Small intestine (tissue), 7 donors: ENCODE data around the gene FAM110A. TPM values are rescaled to one million over a fixed set of nuclear protein-coding genes. Genes with fewer than 3 reads are reported as not detected.

ENCODE experiments used
- DNase-seq, 2 donors: peaks; one replicate each; pipeline versions ENCODE4 v3.0.0 to v3.0.0-alpha.2; 2013
- FAIRE-seq: peaks from 2 replicates; lab custom pipeline; 2012; peaks lifted over from hg19 to GRCh38; lab: Jason Lieb, UNC
- H3K27ac ChIP-seq, 3 donors: one replicate each; pipeline ENCODE4 v1.5.1; 2013; ENCODE audit warnings: low read length in 2 of 3, mild to moderate bottlenecking in 2 of 3, control low read depth in 1 of 3, inconsistent platforms in 1 of 3, low read depth in 1 of 3, moderate library complexity in 1 of 3
- H3K27me3 ChIP-seq, 3 donors: one replicate each; pipeline ENCODE4 v1.6.1; 2013; ENCODE audit warnings: low read length in 3 of 3, inconsistent platforms in 1 of 3; ENCODE audit not compliant: control insufficient read depth in 3 of 3, insufficient read depth in 3 of 3
- H3K36me3 ChIP-seq, 3 donors: one replicate each; pipeline ENCODE4 v1.6.1; 2013; ENCODE audit warnings: low read length in 3 of 3, inconsistent platforms in 1 of 3, low read depth in 1 of 3, mild to moderate bottlenecking in 1 of 3, moderate library complexity in 1 of 3; ENCODE audit not compliant: control insufficient read depth in 3 of 3, insufficient read depth in 2 of 3
- H3K4me1 ChIP-seq, 3 donors: one replicate each; pipeline ENCODE4 v1.6.1; 2013; ENCODE audit warnings: low read length in 2 of 3, inconsistent platforms in 1 of 3, low read depth in 1 of 3, mild to moderate bottlenecking in 1 of 3, moderate library complexity in 1 of 3; ENCODE audit not compliant: control insufficient read depth in 3 of 3, insufficient read depth in 2 of 3
- H3K4me3 ChIP-seq, 3 donors: one replicate each; pipeline ENCODE4 v1.5.1; 2013; ENCODE audit warnings: low read length in 3 of 3, control low read depth in 1 of 3, inconsistent platforms in 1 of 3, low read depth in 1 of 3, mild to moderate bottlenecking in 1 of 3, moderate library complexity in 1 of 3
- H3K9me3 ChIP-seq, 2 donors: one replicate each; pipeline ENCODE4 v1.6.1; 2013; ENCODE audit warnings: low read depth in 1 of 2, low read length in 1 of 2; ENCODE audit not compliant: control insufficient read depth in 2 of 2, insufficient read depth in 1 of 2
- WGBS, 3 donors: extraction: QIAGEN DNeasy Blood & Tissue Kit; methylation state at CpG; one replicate each; pipeline ENCODE4 v1.1.7; 2013; 5-methylcytosine and 5-hydroxymethylcytosine counted together
- polyA plus RNA-seq, 4 donors: library from polyadenylated mRNA; stranded (reverse) in 3 of 4; unstranded in 1 of 4; fragments of 200-250 nt in 3 of 4; fragments of 120-200 nt in 1 of 4; gene quantifications; one replicate each; pipeline versions ENCODE4 v1.2.1 to v1.2.3, GENCODE V29; 2013
- donor health status: healthy with polysubstance abuse.
- donor health status: control.
- donor health status: control.
- donor health status: Bipolar disorder and iron deficiency.
- donor health status: healthy.

FAM110A gene
- polyA plus RNA-seq, 4 donors = 7.6 to 14.1 (median 11.7) TPM

DNA sequence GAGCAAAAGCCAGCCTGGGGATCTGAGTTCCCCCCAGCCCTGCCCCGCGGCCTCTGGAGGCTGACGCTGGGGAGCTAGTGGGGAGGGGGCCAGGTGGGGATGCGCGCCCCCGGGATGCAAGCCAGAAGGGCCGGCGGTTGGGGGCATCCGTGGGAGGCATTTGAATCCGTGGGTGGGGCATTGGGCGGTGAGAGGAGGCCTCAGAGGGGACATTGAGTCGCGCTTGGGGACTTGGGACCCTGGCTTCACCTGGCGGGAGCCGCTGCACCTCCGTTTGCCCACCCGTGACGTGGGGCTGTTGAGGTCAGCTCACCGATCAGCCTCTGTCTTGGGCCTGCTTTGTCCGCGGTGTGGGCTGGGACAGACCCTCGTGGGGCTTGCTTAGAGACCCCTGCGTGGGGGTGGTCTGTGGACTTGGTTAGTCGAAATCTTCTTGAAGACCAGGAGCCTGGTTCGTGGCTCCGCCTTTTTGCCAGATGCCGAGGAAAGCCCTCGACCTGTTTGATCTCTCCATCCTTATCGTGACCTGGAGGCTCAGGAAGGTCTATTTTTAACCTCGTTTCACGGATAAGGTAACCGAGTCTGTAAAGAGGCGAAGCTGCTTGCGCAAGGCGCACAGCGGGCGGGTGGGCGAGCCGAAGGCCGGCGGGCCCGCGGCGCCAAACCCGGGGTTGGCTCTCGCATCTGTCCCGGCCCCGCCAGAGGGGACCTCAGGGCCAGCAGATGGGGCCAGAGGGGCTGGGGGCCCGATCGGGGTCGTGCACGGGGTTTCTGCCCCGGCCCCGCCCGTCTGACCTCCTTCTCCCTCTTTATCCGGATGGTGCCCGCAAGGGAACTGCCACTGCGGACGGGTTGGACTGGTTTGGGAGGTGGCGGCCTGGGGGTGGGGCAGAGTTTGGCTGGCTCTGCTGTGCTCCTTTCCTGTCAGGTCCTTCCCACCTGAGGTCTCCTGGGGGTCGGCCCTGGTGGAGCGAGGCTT is 8.3 kb downstream of the FAM110A start:
- Histone ChIP-seq H3K4me1 (peaks cover 3 to 10% (median 5%) of the 10 kb centered on the region in 3 donors), H3K36me3 (peaks cover 0 to 15% (median 0%) of the 10 kb centered on the region in 3 donors), H3K27ac (peak overlapping the region in 1 of 3 donors; percentile 24), H3K27me3 (peaks cover 0 to 9% (median 0%) of the 10 kb centered on the region in 3 donors), H3K4me3 (peak overlapping the region; percentile 29 to 79 (median 66)), H3K9me3 (no peaks in the 10 kb centered on the region)
- peak; percentile 40 to 59 for DNase-seq
- FAIRE-seq = no peak
- 11 to 29% (median 24%) methylated on average over 54 to 62 of the region's 62 CpGs for WGBS, 3 donors

DNA sequence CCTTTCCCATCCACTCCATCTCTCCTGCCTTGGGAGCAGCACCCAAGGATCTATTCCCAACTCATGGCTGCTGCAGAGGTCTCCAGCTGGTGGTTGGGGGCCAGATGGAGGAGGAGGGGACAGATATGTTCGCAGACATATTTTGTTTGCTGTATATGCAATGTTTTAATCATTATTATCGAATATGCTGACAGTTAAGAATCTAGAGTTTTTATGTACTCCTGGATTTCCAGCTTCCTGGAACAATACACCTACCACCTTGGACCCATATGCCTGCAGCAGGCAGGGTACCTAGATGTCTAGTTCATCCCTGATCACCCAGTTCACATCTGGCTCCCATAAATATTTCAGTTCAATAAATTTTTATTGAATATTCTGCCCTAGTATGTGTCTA is 9.0 kb downstream of the FAM110A start:
- H3K36me3 ChIP-seq = peaks cover 0 to 19% (median 0%) of the 10 kb centered on the region in 3 donors
- H3K27me3 ChIP-seq = peaks cover 0 to 9% (median 0%) of the 10 kb centered on the region in 3 donors
- no peaks in the 10 kb centered on the region for H3K9me3 ChIP-seq
- FAIRE-seq = no peak
- peak overlapping the region in 1 of 3 donors; percentile 79 for H3K4me3 ChIP-seq
- peaks cover 3 to 10% (median 5%) of the 10 kb centered on the region in 3 donors for H3K4me1 ChIP-seq
- H3K27ac ChIP-seq = no peak overlapping the region
- 34 to 72% (median 53%) methylated on average over 2 of the region's 2 CpGs for WGBS, 3 donors
- no peak for DNase-seq

DNA sequence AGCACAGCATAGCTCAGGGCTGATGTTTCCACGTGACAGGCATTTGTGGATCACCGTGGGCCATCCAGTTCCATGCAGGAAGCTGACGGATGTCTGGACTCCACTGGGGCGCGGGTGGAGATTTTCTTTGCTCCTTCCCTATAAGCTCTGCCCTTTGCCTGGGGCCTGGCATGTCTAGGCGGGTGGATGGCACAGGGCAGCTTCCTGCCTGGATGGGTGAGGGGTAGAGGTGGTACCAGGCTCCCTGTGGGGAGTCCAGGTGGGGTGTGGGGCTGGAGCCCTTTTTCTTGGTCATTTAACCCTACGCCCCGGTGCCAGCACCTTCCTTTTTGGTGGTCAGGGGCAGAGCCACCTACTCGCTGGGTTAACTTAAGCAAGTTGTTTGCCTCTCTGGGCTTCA is 10.4 kb downstream of the FAM110A start:
- Histone ChIP-seq H3K27me3 (peaks cover 0 to 9% (median 0%) of the 10 kb centered on the region in 3 donors), H3K27ac (peak overlapping the region in 2 of 3 donors; percentile 45 to 76), H3K9me3 (no peaks in the 10 kb centered on the region), H3K4me3 (no peak overlapping the region), H3K36me3 (peaks cover 0 to 19% (median 0%) of the 10 kb centered on the region in 3 donors), H3K4me1 (peaks cover 3 to 10% (median 5%) of the 10 kb centered on the region in 3 donors)
- FAIRE-seq (no peak), DNase-seq (peak in 1 of 2 donors; percentile 82)
- WGBS, 3 donors = 27 to 57% (median 38%) methylated on average over 9 of the region's 9 CpGs

DNA sequence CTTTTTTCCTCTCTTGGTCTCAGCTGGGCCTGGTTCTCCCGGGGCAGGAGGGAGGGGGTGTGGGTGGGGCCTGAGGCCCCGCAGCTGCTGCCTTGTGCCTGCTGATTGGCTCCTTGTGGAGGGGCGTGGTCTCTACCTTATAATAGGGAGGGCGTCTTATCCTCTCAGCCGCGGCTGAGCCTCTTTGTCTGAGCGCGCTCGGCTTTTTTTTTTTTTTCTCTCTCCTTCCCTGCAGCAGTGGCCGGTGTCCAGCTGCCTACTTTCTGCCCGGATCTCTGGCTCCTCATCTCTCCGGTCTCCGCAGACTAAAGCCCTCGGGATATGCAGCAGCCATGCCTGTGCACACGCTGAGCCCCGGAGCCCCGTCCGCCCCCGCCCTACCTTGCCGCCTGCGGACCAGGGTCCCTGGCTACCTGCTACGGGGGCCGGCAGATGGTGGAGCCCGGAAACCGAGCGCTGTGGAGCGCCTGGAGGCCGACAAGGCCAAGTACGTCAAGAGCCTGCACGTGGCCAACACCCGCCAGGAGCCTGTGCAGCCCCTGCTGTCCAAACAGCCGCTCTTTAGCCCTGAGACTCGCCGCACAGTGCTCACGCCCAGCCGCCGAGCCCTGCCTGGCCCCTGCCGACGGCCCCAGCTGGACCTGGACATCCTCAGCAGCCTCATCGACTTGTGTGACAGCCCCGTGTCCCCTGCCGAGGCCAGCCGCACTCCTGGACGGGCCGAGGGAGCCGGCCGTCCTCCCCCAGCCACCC is 11.1 kb downstream of the FAM110A start:
- Histone ChIP-seq H3K27ac (peak overlapping the region; percentile 45 to 50 (median 49)), H3K9me3 (no peaks in the 10 kb centered on the region), H3K27me3 (peaks cover 0 to 9% (median 0%) of the 10 kb centered on the region in 3 donors), H3K4me1 (peaks cover 3 to 10% (median 5%) of the 10 kb centered on the region in 3 donors), H3K36me3 (peaks cover 0 to 16% (median 0%) of the 10 kb centered on the region in 3 donors), H3K4me3 (peak overlapping the region; percentile 27 to 55 (median 50))
- FAIRE-seq (no peak), DNase-seq (peak; percentile 93 to 96)
- WGBS, 3 donors = 17 to 20% (median 18%) methylated on average over 44 to 47 of the region's 47 CpGs

DNA sequence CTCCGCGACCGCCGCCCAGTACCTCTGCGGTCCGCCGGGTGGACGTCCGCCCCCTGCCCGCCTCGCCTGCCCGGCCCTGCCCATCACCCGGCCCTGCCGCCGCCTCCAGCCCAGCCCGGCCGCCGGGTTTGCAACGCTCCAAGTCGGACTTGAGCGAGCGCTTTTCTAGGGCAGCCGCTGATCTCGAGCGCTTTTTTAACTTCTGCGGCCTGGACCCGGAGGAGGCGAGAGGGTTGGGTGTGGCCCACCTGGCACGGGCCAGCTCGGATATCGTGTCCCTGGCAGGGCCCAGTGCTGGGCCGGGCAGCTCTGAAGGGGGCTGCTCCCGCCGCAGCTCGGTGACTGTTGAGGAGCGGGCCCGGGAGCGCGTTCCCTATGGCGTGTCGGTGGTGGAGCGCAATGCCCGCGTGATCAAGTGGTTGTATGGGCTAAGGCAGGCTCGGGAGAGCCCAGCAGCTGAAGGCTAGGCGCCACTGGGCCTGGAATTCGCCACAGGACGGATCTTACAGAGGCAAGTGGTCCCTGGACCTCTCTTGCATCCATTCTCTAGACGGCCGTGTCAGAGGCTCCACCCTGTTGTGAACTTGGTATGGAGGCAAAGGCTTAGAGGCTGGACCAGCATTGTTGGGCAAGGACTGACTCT is 11.8 kb downstream of the FAM110A start:
- Histone ChIP-seq H3K4me1 (peaks cover 3 to 10% (median 5%) of the 10 kb centered on the region in 3 donors), H3K36me3 (peaks cover 0 to 16% (median 0%) of the 10 kb centered on the region in 3 donors), H3K27ac (peak overlapping the region in 1 of 3 donors; percentile 52), H3K27me3 (peaks cover 0 to 9% (median 0%) of the 10 kb centered on the region in 3 donors), H3K9me3 (no peaks in the 10 kb centered on the region), H3K4me3 (peak overlapping the region; percentile 19 to 55 (median 27))
- FAIRE-seq (no peak), DNase-seq (no peak)
- WGBS, 3 donors = 65 to 76% (median 76%) methylated on average over 40 to 50 of the region's 50 CpGs

DNA sequence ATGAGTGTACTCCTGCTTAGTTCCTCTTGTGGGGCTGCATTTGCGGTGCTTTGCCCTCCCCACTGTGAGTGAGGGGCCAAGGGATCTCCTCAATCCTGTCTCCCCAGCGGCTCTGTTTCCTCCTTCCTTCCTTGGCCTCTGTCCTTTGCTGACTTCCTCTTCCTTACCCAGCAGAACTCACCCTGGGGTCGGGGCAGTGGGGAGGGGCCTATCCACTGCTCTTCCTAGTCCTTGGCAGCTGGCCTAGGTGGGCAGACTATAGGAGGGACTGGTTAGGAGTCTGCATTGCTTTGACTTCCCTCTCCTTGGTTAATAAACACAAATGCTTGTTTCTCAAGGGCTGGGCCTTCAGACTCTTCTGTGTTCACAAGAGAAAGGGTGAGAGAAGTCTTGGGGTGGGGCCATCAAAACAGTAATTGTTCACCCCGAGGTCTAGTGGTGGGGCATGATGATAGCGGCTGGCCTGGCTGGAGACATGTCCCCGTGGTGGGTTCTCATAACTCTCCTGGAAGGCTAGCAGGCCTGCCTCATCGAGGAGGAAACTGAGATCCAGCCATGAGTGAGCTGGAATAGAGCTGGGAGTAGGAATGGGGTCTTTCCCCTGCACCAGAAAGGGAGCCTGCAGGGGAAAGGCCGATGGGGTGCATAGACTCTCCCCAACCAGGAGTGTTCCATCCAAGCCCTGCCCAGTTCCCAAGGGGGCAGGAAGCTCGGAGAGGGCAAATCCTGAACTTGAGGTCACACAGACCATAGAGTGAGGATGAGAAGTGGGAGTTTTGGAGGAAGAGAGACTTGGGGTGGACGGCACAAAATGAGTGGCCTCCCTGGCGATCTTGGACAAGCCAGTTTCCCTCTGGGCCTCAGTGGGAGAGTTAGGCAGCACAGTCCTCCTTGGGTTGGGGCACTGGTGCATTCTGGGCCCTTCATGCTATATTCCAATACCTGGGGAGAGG is 12.7 kb downstream of the FAM110A start:
- Histone ChIP-seq H3K4me3 (peak overlapping the region in 2 of 3 donors; percentile 19 to 27), H3K4me1 (peaks cover 3 to 10% (median 5%) of the 10 kb centered on the region in 3 donors), H3K36me3 (peaks cover 0 to 16% (median 0%) of the 10 kb centered on the region in 3 donors), H3K27ac (peak overlapping the region in 1 of 3 donors; percentile 52), H3K9me3 (no peaks in the 10 kb centered on the region), H3K27me3 (peaks cover 0 to 9% (median 0%) of the 10 kb centered on the region in 3 donors)
- WGBS, 3 donors = 58 to 68% (median 61%) methylated on average over 11 of the region's 11 CpGs
- no peak for DNase-seq
- FAIRE-seq = no peak

DNA sequence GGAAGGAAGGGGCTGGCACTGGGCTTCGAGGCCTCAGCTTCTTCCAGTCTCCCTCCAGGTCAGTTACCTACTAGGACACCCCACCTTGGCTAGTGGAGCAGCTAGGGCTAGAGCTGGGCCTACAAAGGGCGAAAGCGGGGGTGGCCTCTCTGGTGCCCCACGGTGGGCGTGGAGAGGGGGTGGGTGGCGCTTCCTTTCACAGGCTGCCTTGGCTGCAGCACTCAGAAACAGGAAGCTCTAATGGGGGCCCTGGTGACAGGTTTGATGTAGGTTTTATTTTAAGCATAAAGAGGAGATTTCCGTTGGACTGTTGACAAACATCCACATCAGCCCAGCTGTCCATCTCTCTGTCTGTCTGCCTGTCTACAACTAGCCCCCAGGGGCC is 13.4 kb downstream of the FAM110A start:
- no peak for FAIRE-seq
- no peak for DNase-seq

More for the DNA sequence above, 13.4 kb downstream of the FAM110A start:
- Histone ChIP-seq H3K27me3 (peaks cover 0 to 2% (median 0%) of the 10 kb centered on the region in 3 donors), H3K4me1 (peaks cover 3 to 5% (median 4%) of the 10 kb centered on the region in 3 donors), H3K36me3 (peaks cover 0 to 16% (median 0%) of the 10 kb centered on the region in 3 donors), H3K9me3 (no peaks in the 10 kb centered on the region), H3K27ac (peak overlapping the region in 1 of 3 donors; percentile 53), H3K4me3 (no peak overlapping the region)
- 57 to 81% (median 67%) methylated on average over 7 of the region's 7 CpGs for WGBS, 3 donors
